PC-3 (cell line): ENCODE results near the gene IGFBP7.

Source experiments
- CTCF ChIP-seq: fragments of 300-600 bp; sonication (generic); conservative IDR thresholded peaks from 2 replicates; pipeline ENCODE4 v1.5.1; 2017; ENCODE audit warnings: antibody characterized with exemption, low read depth, mild to moderate bottlenecking, low read length
- EZH2 ChIP-seq: fragments of 300-600 bp; sonication (generic); IDR thresholded peaks from one replicate; pipeline ENCODE4 v1.6.1; 2017; ENCODE audit warnings: antibody characterized with exemption, mild to moderate bottlenecking, low read length; ENCODE audit not compliant: unreplicated experiment

GRCh38 chr4:57076646-57077045 lies 33.5 kb downstream of the IGFBP7 start:
- TF ChIP-seq CTCF (no peak), EZH2 (no peak)
